ENCODE data around the gene GPR62.

DNA sequence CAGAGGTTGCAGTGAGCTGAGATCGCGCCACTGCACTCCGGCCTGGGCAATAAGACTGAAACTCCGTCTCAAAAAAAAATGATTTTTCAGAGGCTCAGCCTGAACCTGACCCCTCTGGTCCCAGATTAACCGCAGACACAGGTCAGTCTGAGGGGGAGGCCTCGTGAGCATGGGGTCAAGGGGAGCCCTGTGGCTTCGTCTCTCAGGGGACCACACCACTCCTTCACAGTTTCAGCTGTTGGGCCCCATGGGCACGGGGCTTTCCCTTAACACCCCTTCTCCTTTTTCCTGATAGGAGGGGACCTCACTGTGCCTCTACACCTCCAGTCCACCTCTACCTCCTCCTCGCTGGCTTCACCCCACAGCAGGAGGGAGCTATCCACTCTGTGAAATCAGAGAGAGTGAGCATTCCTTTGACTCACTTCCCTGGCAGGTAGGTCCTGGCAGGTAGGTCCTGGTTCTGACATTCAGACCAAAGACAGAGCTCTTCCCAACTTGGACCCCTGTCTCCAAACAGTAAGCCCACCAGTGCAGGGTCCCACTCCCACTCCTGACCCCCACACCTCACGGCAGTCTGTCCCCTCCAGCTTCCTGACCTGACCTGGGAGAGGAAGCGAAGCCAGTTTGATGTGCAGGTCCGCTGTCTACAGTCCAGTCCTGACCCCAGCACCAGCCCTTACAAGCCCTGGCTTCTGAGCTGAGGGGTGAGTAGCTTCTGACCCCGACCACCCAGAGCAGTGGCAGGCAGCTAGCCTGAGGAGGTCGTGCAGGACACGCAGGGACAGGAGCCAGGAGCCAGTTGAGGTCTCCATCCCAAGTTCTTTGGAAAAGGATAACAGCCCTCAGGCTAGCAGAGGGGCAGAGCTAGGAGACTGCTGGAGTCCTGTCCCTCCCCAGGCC, 22.5 kb upstream of the GPR62 start:
- TF ChIP-seq, protein P1, sequence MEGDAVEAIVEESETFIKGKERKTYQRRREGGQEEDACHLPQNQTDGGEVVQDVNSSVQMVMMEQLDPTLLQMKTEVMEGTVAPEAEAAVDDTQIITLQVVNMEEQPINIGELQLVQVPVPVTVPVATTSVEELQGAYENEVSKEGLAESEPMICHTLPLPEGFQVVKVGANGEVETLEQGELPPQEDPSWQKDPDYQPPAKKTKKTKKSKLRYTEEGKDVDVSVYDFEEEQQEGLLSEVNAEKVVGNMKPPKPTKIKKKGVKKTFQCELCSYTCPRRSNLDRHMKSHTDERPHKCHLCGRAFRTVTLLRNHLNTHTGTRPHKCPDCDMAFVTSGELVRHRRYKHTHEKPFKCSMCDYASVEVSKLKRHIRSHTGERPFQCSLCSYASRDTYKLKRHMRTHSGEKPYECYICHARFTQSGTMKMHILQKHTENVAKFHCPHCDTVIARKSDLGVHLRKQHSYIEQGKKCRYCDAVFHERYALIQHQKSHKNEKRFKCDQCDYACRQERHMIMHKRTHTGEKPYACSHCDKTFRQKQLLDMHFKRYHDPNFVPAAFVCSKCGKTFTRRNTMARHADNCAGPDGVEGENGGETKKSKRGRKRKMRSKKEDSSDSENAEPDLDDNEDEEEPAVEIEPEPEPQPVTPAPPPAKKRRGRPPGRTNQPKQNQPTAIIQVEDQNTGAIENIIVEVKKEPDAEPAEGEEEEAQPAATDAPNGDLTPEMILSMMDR (IDR thresholded peaks at IDR 0.05; ENCODE audit: extremely low read depth in 1 of 2, insufficient read depth in 1 of 2, low read depth in 1 of 2, low read length in 2 of 2): no peak
- TF ChIP-seq POLR2A (IDR thresholded peaks at IDR 0.05; ENCODE audit: low read depth, low read length) (no peak), POLR2AphosphoS5 (IDR thresholded peaks at IDR 0.05; ENCODE audit: insufficient read depth, low read depth, low read length) (no peak), MYC (IDR thresholded peaks at IDR 0.05; ENCODE audit: low read depth, low read length) (no peak)

All from endothelial cell of umbilical vein (primary cell).